NT2/D1 (cell line): ENCODE measurements around the gene LRRC3.

Experiments used
- YY1 ChIP-seq: IDR thresholded peaks from 2 replicates; pipeline ENCODE4 v1.6.1; 2011; ENCODE audit not compliant: insufficient read length, insufficient read depth
- ZNF274 ChIP-seq: IDR thresholded peaks from 2 replicates; pipeline ENCODE4 v1.6.1; 2011; ENCODE audit warnings: mild to moderate bottlenecking, low read depth, low read length

DNA sequence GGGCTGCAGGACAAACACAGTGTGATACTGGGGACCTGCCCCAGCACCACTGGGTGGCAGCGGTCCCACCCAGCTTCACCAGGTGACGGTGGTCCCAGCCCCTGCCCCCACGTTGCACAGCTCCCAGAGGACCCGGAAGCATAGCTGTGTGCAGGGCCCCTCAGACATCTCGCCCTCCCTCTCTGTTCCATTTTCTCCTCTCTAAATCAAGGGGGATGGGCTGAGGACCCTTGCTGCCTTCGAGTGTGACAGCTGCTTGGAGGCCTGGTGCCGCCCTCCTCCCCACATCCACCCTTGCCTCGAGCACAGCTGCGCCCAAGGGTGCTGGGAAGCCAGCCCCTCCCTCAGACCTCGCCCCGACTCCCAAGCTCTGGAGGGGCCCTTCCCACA, 16.1 kb upstream of the LRRC3 start:
- no peak for TF ChIP-seq YY1
- no peak for TF ChIP-seq ZNF274
